ENCODE results near the gene FAM72C.
"Not testable (repeated sequence)": the region's sequence is repeated elsewhere in the genome, so short reads cannot be mapped to it uniquely, and the experiment has no call there.

- not testable (repeated sequence) for TF ChIP-seq ZNF384 (IDR thresholded peaks at IDR 0.05); L3MBTL2 (conservative IDR thresholded peaks at IDR 0.05); BHLHE40 (IDR thresholded peaks at IDR 0.05; ENCODE audit: borderline replicate concordance)
Observed at GRCh38 chr1:144012168-144012733, 40.5 kb upstream of the FAM72C start.
